DMS79 treated with DMSO at 0.1 percent for 48 hours (cell line): ENCODE measurements around the gene CENPF.
"Not testable (repeated sequence)": the region's sequence is repeated elsewhere in the genome, so short reads cannot be mapped to it uniquely, and the experiment has no call there.

Source experiments
- DNase-seq: peaks from one replicate; lab custom pipeline; 2025; lab: John Stamatoyannopoulos, UW

The CENPF gene

GRCh38 chr1:214583113-214583512, 19.9 kb upstream of the CENPF start:
- no peak for DNase-seq

GRCh38 chr1:214583824-214584554, 19.0 kb upstream of the CENPF start:
- no peak for DNase-seq

GRCh38 chr1:214584805-214585766, 17.9 kb upstream of the CENPF start:
- DNase-seq = no peak

- no peak for DNase-seq
Observed at GRCh38 chr1:214586621-214587020, 16.4 kb upstream of the CENPF start.

GRCh38 chr1:214587165-214587564, 15.8 kb upstream of the CENPF start:
- no peak for DNase-seq

- no peak for DNase-seq
Observed at GRCh38 chr1:214588963-214589597, 13.9 kb upstream of the CENPF start.

GRCh38 chr1:214590696-214591095, 12.3 kb upstream of the CENPF start:
- DNase-seq = no peak

GRCh38 chr1:214591918-214592317, 11.1 kb upstream of the CENPF start:
- not testable (repeated sequence) for DNase-seq

GRCh38 chr1:214593158-214593557, 9.8 kb upstream of the CENPF start:
- DNase-seq = no peak

- no peak for DNase-seq
Observed at GRCh38 chr1:214603819-214604252, 841 bp downstream of the CENPF start.

GRCh38 chr1:214604523-214604922, 1.5 kb downstream of the CENPF start:
- no peak for DNase-seq

GRCh38 chr1:214605484-214605883, 2.5 kb downstream of the CENPF start:
- DNase-seq = not testable (repeated sequence)

- DNase-seq = not testable (repeated sequence)
Observed at GRCh38 chr1:214605933-214606925, 3.2 kb downstream of the CENPF start.

GRCh38 chr1:214607492-214608215, 4.7 kb downstream of the CENPF start:
- DNase-seq = not testable (repeated sequence)

GRCh38 chr1:214608216-214608783, 5.3 kb downstream of the CENPF start:
- DNase-seq = not testable (repeated sequence)

- not testable (repeated sequence) for DNase-seq
Observed at GRCh38 chr1:214608817-214609216, 5.8 kb downstream of the CENPF start.

GRCh38 chr1:214609692-214610091, 6.7 kb downstream of the CENPF start:
- no peak for DNase-seq

- not testable (repeated sequence) for DNase-seq
Observed at GRCh38 chr1:214610136-214610535, 7.1 kb downstream of the CENPF start.

- DNase-seq = no peak
Observed at GRCh38 chr1:214615109-214615508, 12.1 kb downstream of the CENPF start.

- DNase-seq = no peak
Observed at GRCh38 chr1:214615871-214616270, 12.9 kb downstream of the CENPF start.
